ENCODE measurements around the gene CMTM6.

CMTM6 gene

GRCh38 chr3:32495609-32496008 is 7.0 kb downstream of the CMTM6 start:
- TF ChIP-seq TEAD4 (IDR thresholded peaks at IDR 0.05) (no peak), TAF1 (IDR thresholded peaks at IDR 0.05; ENCODE audit: low read depth) (no peak), ZBTB7A (IDR thresholded peaks at IDR 0.05; ENCODE audit: low read depth) (no peak), TCF12 (IDR thresholded peaks at IDR 0.05; ENCODE audit: low read depth) (no peak), MAX (IDR thresholded peaks at IDR 0.05) (no peak), REST (IDR thresholded peaks at IDR 0.05; ENCODE audit: low read depth) (no peak), CREB1 (IDR thresholded peaks at IDR 0.05; ENCODE audit: low read depth) (no peak), NFIC (IDR thresholded peaks at IDR 0.05) (no peak), USF1 (IDR thresholded peaks at IDR 0.05) (no peak), YY1 (IDR thresholded peaks at IDR 0.05; ENCODE audit: low read depth) (no peak)

GRCh38 chr3:32495085-32495484 is 7.6 kb downstream of the CMTM6 start:
- TF ChIP-seq NFIC (IDR thresholded peaks at IDR 0.05) (peak; percentile 64; the same call in 1 of the 2 replicates), EGR1 (IDR thresholded peaks at IDR 0.05) (no peak), MAX (IDR thresholded peaks at IDR 0.05) (0 out of 2 replicates have a peak, but pooled peaks have one; percentile 26), CEBPB (IDR thresholded peaks at IDR 0.05) (peak; percentile 75), TEAD4 (IDR thresholded peaks at IDR 0.05) (peak; percentile 65), EP300 (IDR thresholded peaks at IDR 0.05; ENCODE audit: borderline replicate concordance) (peak; percentile 62; the same call in 1 of the 2 replicates), CREB1 (IDR thresholded peaks at IDR 0.05; ENCODE audit: low read depth) (no peak), REST (IDR thresholded peaks at IDR 0.05; ENCODE audit: low read depth) (no peak), TCF12 (IDR thresholded peaks at IDR 0.05; ENCODE audit: low read depth) (peak; percentile 69), FOXM1 (IDR thresholded peaks at IDR 0.05; ENCODE audit: borderline replicate concordance, low read depth) (peak; percentile 37; the same call in 1 of the 2 replicates), USF1 (IDR thresholded peaks at IDR 0.05) (no peak)

GRCh38 chr3:32493437-32494414 is 8.9 kb downstream of the CMTM6 start:
- TF ChIP-seq RAD21 (IDR thresholded peaks at IDR 0.05; ENCODE audit: low read depth) (no peak), USF1 (IDR thresholded peaks at IDR 0.05) (no peak), NFIC (IDR thresholded peaks at IDR 0.05) (no peak), REST (IDR thresholded peaks at IDR 0.05; ENCODE audit: low read depth) (no peak), TEAD4 (IDR thresholded peaks at IDR 0.05) (no peak), CEBPB (IDR thresholded peaks at IDR 0.05) (no peak), YY1 (IDR thresholded peaks at IDR 0.05; ENCODE audit: low read depth) (no peak), EGR1 (IDR thresholded peaks at IDR 0.05) (no peak), ZBTB7A (IDR thresholded peaks at IDR 0.05; ENCODE audit: low read depth) (no peak), EP300 (IDR thresholded peaks at IDR 0.05; ENCODE audit: borderline replicate concordance) (no peak), TAF1 (IDR thresholded peaks at IDR 0.05; ENCODE audit: low read depth) (no peak), CREB1 (IDR thresholded peaks at IDR 0.05; ENCODE audit: low read depth) (no peak), TCF12 (IDR thresholded peaks at IDR 0.05; ENCODE audit: low read depth) (no peak), FOXM1 (IDR thresholded peaks at IDR 0.05; ENCODE audit: borderline replicate concordance, low read depth) (no peak), MAX (IDR thresholded peaks at IDR 0.05) (no peak)
